CD8-positive, alpha-beta memory T cell (primary cell): Measurements from ENCODE around the gene IGSF11. TPM values are rescaled to one million over a fixed set of nuclear protein-coding genes. Genes with fewer than 3 reads are reported as not detected.
"Not testable (repeated sequence)": the region's sequence is repeated elsewhere in the genome, so short reads cannot be mapped to it uniquely, and the experiment has no call there.

Experiments used
- CTCF ChIA-PET: fragments of 350-600 bp; sonication (Branson Sonifier 250); formaldehyde crosslinking; loops from one replicate; lab custom pipeline; 2021; ENCODE audit warnings: antibody characterized with exemption; lab: Charles Lee
- POLR2A ChIA-PET: fragments of 350-600 bp; sonication (Branson Sonifier 250); formaldehyde crosslinking; loops from one replicate; lab custom pipeline; 2021; ENCODE audit warnings: antibody characterized with exemption; lab: Charles Lee
- DNase-seq, 5 donors: peaks; one replicate each; pipeline versions ENCODE4 v3.0.0 to v3.0.0-alpha.2; 2020 to 2022; ENCODE audit warnings: mixed read lengths in 1 of 5
- H3K27ac ChIP-seq: one replicate; pipeline ENCODE4 v1.7.0; 2013; ENCODE audit warnings: low read depth, mild to moderate bottlenecking, low read length, moderate library complexity
- H3K27me3 ChIP-seq: 2 replicates; pipeline ENCODE4 v1.7.0; 2013; ENCODE audit warnings: low read length, mild to moderate bottlenecking; ENCODE audit not compliant: insufficient read depth, poor library complexity, severe bottlenecking
- H3K36me3 ChIP-seq: 2 replicates; pipeline ENCODE4 v1.7.0; 2013; ENCODE audit warnings: mild to moderate bottlenecking, low read length, moderate library complexity; ENCODE audit not compliant: insufficient read depth
- H3K4me1 ChIP-seq: 2 replicates; pipeline ENCODE4 v1.7.0; 2013; ENCODE audit warnings: mild to moderate bottlenecking, low read length, moderate library complexity; ENCODE audit not compliant: insufficient read depth
- H3K4me3 ChIP-seq: 2 replicates; pipeline ENCODE4 v1.7.0; 2013; ENCODE audit warnings: mild to moderate bottlenecking, low read length
- H3K9me3 ChIP-seq: 2 replicates; pipeline ENCODE4 v1.7.0; 2013; ENCODE audit warnings: mild to moderate bottlenecking, low read length
- H3K27ac Mint-ChIP-seq, 8 donors: one replicate each; pipeline ENCODE4 v1.8.0; 2020 to 2021; ENCODE audit warnings: mixed read lengths in 8 of 8, mild to moderate bottlenecking in 6 of 8, inconsistent platforms in 3 of 8, moderate library complexity in 3 of 8
- H3K27me3 Mint-ChIP-seq, 2 donors: one replicate each; pipeline ENCODE4 v1.8.0; 2020 to 2021; ENCODE audit warnings: mixed read lengths in 2 of 2, mild to moderate bottlenecking in 1 of 2, moderate library complexity in 1 of 2
- H3K36me3 Mint-ChIP-seq, 3 donors: one replicate each; pipeline ENCODE4 v1.8.0; 2020 to 2021; ENCODE audit warnings: mixed read lengths in 3 of 3, inconsistent platforms in 1 of 3, mild to moderate bottlenecking in 1 of 3
- H3K4me1 Mint-ChIP-seq, 3 donors: one replicate each; pipeline ENCODE4 v1.8.0; 2020 to 2021; ENCODE audit warnings: mixed read lengths in 3 of 3, inconsistent platforms in 1 of 3, mild to moderate bottlenecking in 1 of 3
- H3K4me3 Mint-ChIP-seq, 7 donors: one replicate each; pipeline ENCODE4 v1.8.0; 2020 to 2021; ENCODE audit warnings: mixed read lengths in 7 of 7, mild to moderate bottlenecking in 6 of 7, moderate library complexity in 4 of 7, inconsistent platforms in 2 of 7
- H3K9me3 Mint-ChIP-seq, 5 donors: one replicate each; pipeline ENCODE4 v1.8.0; 2020 to 2022; ENCODE audit warnings: mixed read lengths in 5 of 5, mild to moderate bottlenecking in 3 of 5, moderate library complexity in 2 of 5, inconsistent platforms in 1 of 5
- polyA plus RNA-seq: library from polyadenylated mRNA; unstranded; fragments of 300-500 nt; fragmentation: Illumina TruSeq; gene quantifications from one replicate; pipeline ENCODE4 v1.2.3, GENCODE V29; 2021
- total RNA-seq, 2 experiments: library from RNA; stranded (reverse); gene quantifications; one replicate each; pipeline ENCODE4 v1.2.3, GENCODE V29; 2021

The IGSF11 gene
- total and polyA plus RNA-seq, 3 experiments from 2014 or later, result 0.27 to 0.58 TPM; not detected in 1

GRCh38 chr3:118882353-118882947 lies 152.2 kb downstream of the IGSF11 start:
- POLR2A ChIA-PET, result no interaction called here
- CTCF ChIA-PET, result interaction anchor here (0.8 to 7.3 kb wide), 15 partner anchors 10 to 798 kb away, joined by 3 to 117 read pairs (median 4); partner anchors contain the start of genes B4GALT4 and IGSF11
- H3K27ac Mint-ChIP-seq, result no peak overlapping the region
- no peak overlapping the region for H3K4me3 Mint-ChIP-seq
- peaks cover 0 to 5% (median 4%) of the 10 kb centered on the region in 3 donors for H3K4me1 Mint-ChIP-seq
- no peaks in the 10 kb centered on the region for H3K36me3 Mint-ChIP-seq
- H3K9me3 Mint-ChIP-seq, result no peaks in the 10 kb centered on the region
- no peaks in the 10 kb centered on the region for H3K27me3 ChIP-seq
- no peaks in the 10 kb centered on the region for H3K4me1 ChIP-seq
- DNase-seq, result peak; percentile 43 to 72 (median 56)
- H3K27me3 Mint-ChIP-seq, result peaks cover 3 to 39% of the 10 kb centered on the region in 2 donors
- H3K36me3 ChIP-seq, result no peaks in the 10 kb centered on the region
- H3K27ac ChIP-seq, result no peak overlapping the region
- no peaks in the 10 kb centered on the region for H3K9me3 ChIP-seq
- no peak overlapping the region for H3K4me3 ChIP-seq

- no peak overlapping the region for H3K27ac Mint-ChIP-seq
- Histone ChIP-seq H3K4me1 (no peaks in the 10 kb centered on the region), H3K4me3 (no peak overlapping the region), H3K27me3 (no peaks in the 10 kb centered on the region), H3K27ac (no peak overlapping the region), H3K36me3 (no peaks in the 10 kb centered on the region), H3K9me3 (no peaks in the 10 kb centered on the region)
- DNase-seq, result no peak
- H3K27me3 Mint-ChIP-seq, result peaks cover 13 to 51% of the 10 kb centered on the region in 2 donors
- H3K36me3 Mint-ChIP-seq, result peaks cover 0 to 26% (median 4%) of the 10 kb centered on the region in 3 donors
- peaks cover 7 to 13% (median 12%) of the 10 kb centered on the region in 5 donors for H3K9me3 Mint-ChIP-seq
- ChIA-PET CTCF (interaction anchor here (2.0 kb wide), 1 partner anchor 17 kb away, joined by 8 read pairs; no protein-coding TSS in a partner anchor), POLR2A (no interaction called here)
- no peak overlapping the region for H3K4me3 Mint-ChIP-seq
- H3K4me1 Mint-ChIP-seq, result no peaks in the 10 kb centered on the region
Measured at GRCh38 chr3:118868051-118868450, 166.6 kb downstream of the IGSF11 start.

- CTCF ChIA-PET, result interaction anchor here (1.3 kb wide), 1 partner anchor 20 kb away, joined by 3 read pairs; no protein-coding TSS in a partner anchor
Measured at GRCh38 chr3:118863731-118864322, 170.8 kb downstream of the IGSF11 start.

GRCh38 chr3:118859950-118860349 lies 174.7 kb downstream of the IGSF11 start:
- no peak overlapping the region for H3K4me3 Mint-ChIP-seq
- CTCF ChIA-PET, result interaction anchor here (1.2 kb wide), 1 partner anchor 22 kb away, joined by 4 read pairs; no protein-coding TSS in a partner anchor

More at GRCh38 chr3:118863731-118864322, 170.8 kb downstream of the IGSF11 start:
- no peaks in the 10 kb centered on the region for H3K9me3 ChIP-seq
- H3K4me3 Mint-ChIP-seq, result no peak overlapping the region
- H3K27me3 Mint-ChIP-seq, result peaks cover 3 to 44% of the 10 kb centered on the region in 2 donors
- POLR2A ChIA-PET, result no interaction called here
- no peak for DNase-seq
- H3K36me3 Mint-ChIP-seq, result peaks cover 0 to 4% (median 0%) of the 10 kb centered on the region in 3 donors
- no peaks in the 10 kb centered on the region for H3K36me3 ChIP-seq
- no peaks in the 10 kb centered on the region for H3K27me3 ChIP-seq
- H3K27ac ChIP-seq, result no peak overlapping the region
- no peak overlapping the region for H3K27ac Mint-ChIP-seq
- no peaks in the 10 kb centered on the region for H3K4me1 ChIP-seq
- H3K4me1 Mint-ChIP-seq, result no peaks in the 10 kb centered on the region
- no peak overlapping the region for H3K4me3 ChIP-seq
- H3K9me3 Mint-ChIP-seq, result peaks cover 0 to 2% (median 0%) of the 10 kb centered on the region in 5 donors

GRCh38 chr3:118851466-118852193 lies 183.0 kb downstream of the IGSF11 start:
- peak overlapping the region; percentile 4 for H3K4me3 ChIP-seq
- POLR2A ChIA-PET, result interaction anchor here (0.7 to 0.9 kb wide), 2 partner anchors 612 to 647 kb away, joined by 3 read pairs; partner anchors contain the start of genes TIMMDC1 and TMEM39A
- H3K27ac ChIP-seq, result not testable (repeated sequence)

More at GRCh38 chr3:118859950-118860349, 174.7 kb downstream of the IGSF11 start:
- Mint-ChIP-seq H3K4me1 (no peaks in the 10 kb centered on the region), H3K9me3 (peaks cover 0 to 7% (median 5%) of the 10 kb centered on the region in 5 donors), H3K27me3 (peaks cover 3 to 27% of the 10 kb centered on the region in 2 donors), H3K36me3 (peaks cover 0 to 6% (median 0%) of the 10 kb centered on the region in 3 donors), H3K27ac (no peak overlapping the region)
- Histone ChIP-seq H3K36me3 (no peaks in the 10 kb centered on the region), H3K9me3 (no peaks in the 10 kb centered on the region), H3K4me1 (no peaks in the 10 kb centered on the region), H3K27me3 (no peaks in the 10 kb centered on the region), H3K4me3 (no peak overlapping the region), H3K27ac (no peak overlapping the region)
- POLR2A ChIA-PET, result no interaction called here
- no peak for DNase-seq

GRCh38 chr3:118850687-118851086 lies 184.0 kb downstream of the IGSF11 start:
- H3K9me3 ChIP-seq, result no peaks in the 10 kb centered on the region
- DNase-seq, result no peak
- H3K4me1 ChIP-seq, result no peaks in the 10 kb centered on the region
- CTCF ChIA-PET, result no interaction called here
- POLR2A ChIA-PET, result no interaction called here
- peaks cover 0 to 7% of the 10 kb centered on the region in 2 donors for H3K27me3 Mint-ChIP-seq
- no peaks in the 10 kb centered on the region for H3K36me3 ChIP-seq
- peak overlapping the region in 1 of 8 donors; percentile 17 for H3K27ac Mint-ChIP-seq
- no peak overlapping the region for H3K27ac ChIP-seq
- peaks cover 9 to 12% (median 12%) of the 10 kb centered on the region in 3 donors for H3K4me1 Mint-ChIP-seq
- peaks cover 0 to 13% (median 2%) of the 10 kb centered on the region in 3 donors for H3K36me3 Mint-ChIP-seq
- no peak overlapping the region for H3K4me3 ChIP-seq
- no peak overlapping the region for H3K4me3 Mint-ChIP-seq
- H3K27me3 ChIP-seq, result no peaks in the 10 kb centered on the region
- H3K9me3 Mint-ChIP-seq, result peaks cover 0 to 12% (median 7%) of the 10 kb centered on the region in 5 donors

More at GRCh38 chr3:118851466-118852193, 183.0 kb downstream of the IGSF11 start:
- H3K9me3 ChIP-seq, H3K36me3 ChIP-seq, H3K4me1 ChIP-seq, H3K27me3 ChIP-seq, H3K27me3 Mint-ChIP-seq: not testable (repeated sequence)
- CTCF ChIA-PET, result interaction anchor here (1.0 kb wide), 1 partner anchor 183 kb away, joined by 5 read pairs; the partner anchor contains the start of gene IGSF11
- Mint-ChIP-seq H3K36me3 (peaks cover 0 to 14% (median 2%) of the 10 kb centered on the region in 3 donors), H3K4me3 (peak overlapping the region; percentile 76 to 89 (median 85)), H3K4me1 (peaks cover 9 to 12% (median 12%) of the 10 kb centered on the region in 3 donors), H3K27ac (peak overlapping the region; percentile 12 to 88 (median 81)), H3K9me3 (peaks cover 0 to 12% (median 7%) of the 10 kb centered on the region in 5 donors)
- DNase-seq, result peak in 3 of 5 donors; percentile 7 to 50 (median 38)
